ENCODE data around the gene EEF1AKMT4. TPM values are rescaled to one million over a fixed set of nuclear protein-coding genes. Genes with fewer than 3 reads are reported as not detected.

EEF1AKMT4 gene
- 1 to 10 TPM; 3.3 to 4.9 (median 3.7) TPM for total RNA-seq

GRCh38 chr3:184249412-184250166 is at the start of gene EEF1AKMT4:
TSS of gene EEF1AKMT4 (plus strand) at chr3:184249672. CDS start at chr3:184249695, 23 bp downstream.
- DNase-seq (ENCODE audit: extremely low spot score) = peak; percentile 99
- H3K27me3 ChIP-seq = no peaks in the 10 kb centered on the region
- peaks cover 11 to 13% (median 12%) of the 10 kb centered on the region in 4 donors for H3K36me3 ChIP-seq
- intact Hi-C loops (cut with DNase I) = loop anchor here (5.0 to 10.0 kb wide), 5 partner anchors 62 to 355 kb away; partner anchors contain the start of genes ABCC5 and ABCF3
- H3K4me3 ChIP-seq = peak within 1 kb of the TSS; percentile 77 to 93 (median 86)
- no peaks in the 10 kb centered on the region for H3K9me3 ChIP-seq
- H3K27ac ChIP-seq (replicated peaks in 1 of 4) = peak within 1 kb of the TSS; percentile 74 to 84 (median 81)
- peaks cover 14 to 35% (median 23%) of the 10 kb centered on the region in 4 donors for H3K4me1 ChIP-seq
- WGBS = 5% methylated on average over 7 of the region's 54 CpGs
- TF ChIP-seq EP300 (IDR thresholded peaks at IDR 0.05) = no peak
- peak in 1 of 2 donors; percentile 85 for TF ChIP-seq POLR2AphosphoS5 (IDR thresholded peaks at IDR 0.05)
- TF ChIP-seq, protein P1, sequence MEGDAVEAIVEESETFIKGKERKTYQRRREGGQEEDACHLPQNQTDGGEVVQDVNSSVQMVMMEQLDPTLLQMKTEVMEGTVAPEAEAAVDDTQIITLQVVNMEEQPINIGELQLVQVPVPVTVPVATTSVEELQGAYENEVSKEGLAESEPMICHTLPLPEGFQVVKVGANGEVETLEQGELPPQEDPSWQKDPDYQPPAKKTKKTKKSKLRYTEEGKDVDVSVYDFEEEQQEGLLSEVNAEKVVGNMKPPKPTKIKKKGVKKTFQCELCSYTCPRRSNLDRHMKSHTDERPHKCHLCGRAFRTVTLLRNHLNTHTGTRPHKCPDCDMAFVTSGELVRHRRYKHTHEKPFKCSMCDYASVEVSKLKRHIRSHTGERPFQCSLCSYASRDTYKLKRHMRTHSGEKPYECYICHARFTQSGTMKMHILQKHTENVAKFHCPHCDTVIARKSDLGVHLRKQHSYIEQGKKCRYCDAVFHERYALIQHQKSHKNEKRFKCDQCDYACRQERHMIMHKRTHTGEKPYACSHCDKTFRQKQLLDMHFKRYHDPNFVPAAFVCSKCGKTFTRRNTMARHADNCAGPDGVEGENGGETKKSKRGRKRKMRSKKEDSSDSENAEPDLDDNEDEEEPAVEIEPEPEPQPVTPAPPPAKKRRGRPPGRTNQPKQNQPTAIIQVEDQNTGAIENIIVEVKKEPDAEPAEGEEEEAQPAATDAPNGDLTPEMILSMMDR (IDR thresholded peaks at IDR 0.05) = peak; percentile 40 to 64 (median 49)
- TF ChIP-seq POLR2A (IDR thresholded peaks at IDR 0.05; ENCODE audit: low read depth) = no peak

GRCh38 chr3:184200825-184201224 is 48.6 kb upstream of the EEF1AKMT4 start:
- TF ChIP-seq POLR2AphosphoS5 (IDR thresholded peaks at IDR 0.05) = no peak
- no peak for TF ChIP-seq POLR2A (IDR thresholded peaks at IDR 0.05; ENCODE audit: low read depth)
- no peak for TF ChIP-seq EP300 (IDR thresholded peaks at IDR 0.05)
- TF ChIP-seq, protein P1 (IDR thresholded peaks at IDR 0.05) = no peak
- H3K36me3 ChIP-seq = peaks cover 0 to 11% (median 8%) of the 10 kb centered on the region in 4 donors
- no peaks in the 10 kb centered on the region for H3K4me1 ChIP-seq
- H3K4me3 ChIP-seq = no peak overlapping the region
- peaks cover 0 to 6% (median 0%) of the 10 kb centered on the region in 4 donors for H3K27me3 ChIP-seq
- intact Hi-C loops (cut with DNase I) = no loop called here
- H3K9me3 ChIP-seq = no peaks in the 10 kb centered on the region
- no peak overlapping the region for H3K27ac ChIP-seq (replicated peaks in 1 of 4)
- no peak for DNase-seq (ENCODE audit: extremely low spot score)

- DNase-seq (ENCODE audit: extremely low spot score) = no peak
- TF ChIP-seq, protein P1 (IDR thresholded peaks at IDR 0.05) = no peak
- TF ChIP-seq POLR2AphosphoS5 (IDR thresholded peaks at IDR 0.05) = no peak
- no peak for TF ChIP-seq POLR2A (IDR thresholded peaks at IDR 0.05; ENCODE audit: low read depth)
- no peak for TF ChIP-seq EP300 (IDR thresholded peaks at IDR 0.05)
- no peaks in the 10 kb centered on the region for H3K4me1 ChIP-seq
- H3K9me3 ChIP-seq = no peaks in the 10 kb centered on the region
- no peak overlapping the region for H3K4me3 ChIP-seq
- 79% methylated on average over 8 of the region's 8 CpGs for WGBS
- intact Hi-C loops (cut with DNase I) = no loop called here
- peaks cover 0 to 24% (median 2%) of the 10 kb centered on the region in 4 donors for H3K27me3 ChIP-seq
- no peak overlapping the region for H3K27ac ChIP-seq (replicated peaks in 1 of 4)
- no peaks in the 10 kb centered on the region for H3K36me3 ChIP-seq
These were observed 45.9 kb upstream of the EEF1AKMT4 start for GRCh38 chr3:184203526-184203925.

DNA sequence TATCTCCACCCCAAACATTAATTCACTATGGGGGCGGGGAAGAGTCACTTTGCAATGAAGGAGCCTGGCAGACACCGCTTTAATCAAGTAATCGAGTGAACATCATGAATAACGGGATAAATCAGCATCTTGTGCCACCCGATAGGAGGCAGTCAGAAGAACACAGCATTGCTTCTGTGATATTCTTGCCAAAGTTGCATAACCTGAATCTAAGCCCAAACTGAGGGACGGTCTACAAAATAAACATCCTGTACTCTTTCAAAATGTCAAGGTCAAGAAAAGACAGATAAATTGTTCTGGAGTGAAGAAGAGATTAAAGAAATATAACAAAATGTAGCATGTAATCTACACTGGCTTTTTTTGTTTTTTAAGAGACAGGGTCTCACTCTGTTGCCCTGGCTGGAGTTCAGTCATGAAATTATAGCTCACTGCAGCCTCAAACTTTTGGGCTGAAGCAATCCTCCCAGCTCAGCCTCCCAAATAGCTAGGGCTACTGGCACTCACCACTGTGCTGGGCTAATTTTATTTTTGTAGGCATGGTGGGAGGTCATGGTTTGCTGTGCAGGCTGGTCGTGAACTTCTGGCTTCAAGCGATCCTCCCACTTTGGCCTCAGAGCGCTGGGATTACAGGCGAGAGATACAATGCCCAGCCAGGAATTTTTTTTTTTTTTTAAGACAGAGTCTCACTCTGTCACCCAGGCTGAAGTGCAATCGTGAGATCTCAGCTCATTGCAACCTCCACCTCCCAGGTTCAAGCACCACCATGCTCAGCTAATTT is 40.1 kb upstream of the EEF1AKMT4 start:
- intact Hi-C loops (cut with DNase I) = no loop called here
- no peaks in the 10 kb centered on the region for H3K9me3 ChIP-seq
- H3K27ac ChIP-seq (replicated peaks in 1 of 4) = peak overlapping the region in 1 of 4 donors; percentile 42
- H3K4me1 ChIP-seq = peaks cover 0 to 12% (median 10%) of the 10 kb centered on the region in 4 donors
- no peak for TF ChIP-seq EP300 (IDR thresholded peaks at IDR 0.05)
- no peak for TF ChIP-seq POLR2A (IDR thresholded peaks at IDR 0.05; ENCODE audit: low read depth)
- TF ChIP-seq, protein P1 (IDR thresholded peaks at IDR 0.05) = no peak
- no peak for TF ChIP-seq POLR2AphosphoS5 (IDR thresholded peaks at IDR 0.05)
- no peak overlapping the region for H3K4me3 ChIP-seq
- H3K27me3 ChIP-seq = peaks cover 0 to 24% (median 2%) of the 10 kb centered on the region in 4 donors
- no peaks in the 10 kb centered on the region for H3K36me3 ChIP-seq
- 58% methylated on average over 11 of the region's 11 CpGs for WGBS
- no peak for DNase-seq (ENCODE audit: extremely low spot score)
